Heart left ventricle (tissue), 13 donors: ENCODE results near the gene TAF5L.

Experiments
- POLR2A ChIP-seq, 2 donors: fragments of 450-650 bp; IDR thresholded peaks; one replicate each; pipeline ENCODE4 v1.6.1; 2017; ENCODE audit warnings: antibody characterized with exemption in 2 of 2, mild to moderate bottlenecking in 2 of 2, moderate library complexity in 2 of 2
- TF ChIP-seq, protein P1 (sequence below), 12 donors: fragments of 200-600 bp; sonication (generic) in 4 of 12; IDR thresholded peaks; one replicate each; pipeline versions ENCODE4 v1.5.0 to v1.8.0; 2018 to 2022; ENCODE audit warnings: antibody characterized with exemption in 12 of 12, mild to moderate bottlenecking in 5 of 12
- donor health status: ischemic (EF 13 %, LVEDD 7.1; RV severe dilation, severe dysfunction).
- donor health status: DM: no; HTN: yes; CAD: no.
- donor health status: DM: no; HTN: no; CAD: no.
- donor health status: ischemic (EF 25% LVEDD 6.9; RV normal size, moderate dysfunction).
- donor health status: ischemic (EF 25% LVEDD 5.7; RV mildly dilated, moderate dysfunction).
- donor health status: ischemic (EF 35%, LVEDD 5.7; RV mildly dilated, moderate dysfunction).
- donor health status: nonischemic (EF 11% LVEDD 7.7; RV severe dilation, severe dysfunction).
- donor health status: DM: yes; HTN: yes; CAD: no.
- donor health status: PGD.
- donor health status: ischemic (EF 29% LVEDD 5.4; RV normal size, mild dysfunction).
- donor health status: nonischemic (EF 23%, LVEDD 6.1; RV moderate dilation, normal function).

DNA sequence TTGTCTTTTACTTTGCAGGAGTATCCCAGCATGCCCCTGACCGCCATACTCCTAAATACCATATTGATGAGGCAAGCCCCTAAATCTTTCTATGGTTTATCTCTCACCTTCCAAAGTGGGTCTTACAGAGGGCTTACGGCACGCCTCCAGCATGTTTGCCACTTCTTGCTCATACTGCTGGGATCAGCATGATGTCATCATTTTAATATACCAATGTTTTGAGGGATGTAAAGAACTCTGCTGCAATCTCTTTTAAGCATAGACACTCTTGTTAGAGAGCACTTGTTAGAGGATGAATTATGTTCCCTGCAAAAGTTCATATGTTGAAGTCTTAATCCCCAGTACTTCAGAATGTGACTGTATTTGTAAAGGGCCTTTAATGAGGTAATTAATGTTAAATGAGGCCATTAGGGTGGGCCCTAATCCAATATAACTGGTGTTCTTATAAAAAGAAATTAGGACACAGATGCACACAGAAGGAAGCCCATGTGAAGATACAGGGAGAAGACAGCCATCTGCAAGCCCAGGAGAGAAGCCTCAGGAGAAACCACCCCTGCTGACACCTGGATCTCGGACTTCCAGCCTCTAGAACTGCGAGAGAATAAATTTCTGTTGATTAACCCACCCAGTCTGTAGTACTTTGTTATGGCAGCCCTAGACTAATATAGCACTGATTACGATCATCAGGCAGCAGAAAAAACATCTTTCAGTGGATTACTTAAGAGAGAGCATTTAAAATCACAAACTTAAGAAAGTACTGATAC lies 51.1 kb downstream of the TAF5L start:
- no peak for TF ChIP-seq POLR2A (IDR thresholded peaks at IDR 0.05)
- TF ChIP-seq, protein P1, sequence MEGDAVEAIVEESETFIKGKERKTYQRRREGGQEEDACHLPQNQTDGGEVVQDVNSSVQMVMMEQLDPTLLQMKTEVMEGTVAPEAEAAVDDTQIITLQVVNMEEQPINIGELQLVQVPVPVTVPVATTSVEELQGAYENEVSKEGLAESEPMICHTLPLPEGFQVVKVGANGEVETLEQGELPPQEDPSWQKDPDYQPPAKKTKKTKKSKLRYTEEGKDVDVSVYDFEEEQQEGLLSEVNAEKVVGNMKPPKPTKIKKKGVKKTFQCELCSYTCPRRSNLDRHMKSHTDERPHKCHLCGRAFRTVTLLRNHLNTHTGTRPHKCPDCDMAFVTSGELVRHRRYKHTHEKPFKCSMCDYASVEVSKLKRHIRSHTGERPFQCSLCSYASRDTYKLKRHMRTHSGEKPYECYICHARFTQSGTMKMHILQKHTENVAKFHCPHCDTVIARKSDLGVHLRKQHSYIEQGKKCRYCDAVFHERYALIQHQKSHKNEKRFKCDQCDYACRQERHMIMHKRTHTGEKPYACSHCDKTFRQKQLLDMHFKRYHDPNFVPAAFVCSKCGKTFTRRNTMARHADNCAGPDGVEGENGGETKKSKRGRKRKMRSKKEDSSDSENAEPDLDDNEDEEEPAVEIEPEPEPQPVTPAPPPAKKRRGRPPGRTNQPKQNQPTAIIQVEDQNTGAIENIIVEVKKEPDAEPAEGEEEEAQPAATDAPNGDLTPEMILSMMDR (IDR thresholded peaks at IDR 0.05): no peak
